BE2C (cell line): Measurements from ENCODE around the gene GPS2.

ENCODE experiments used
- DNase-seq: peaks from one replicate; pipeline ENCODE4 v3.0.0-alpha.2; 2020
- H3K27me3 ChIP-seq: fragments of 250-450 bp; sonication (Bioruptor Pico); 2 replicates; pipeline ENCODE4 v1.5.1; 2020; ENCODE audit warnings: mild to moderate bottlenecking
- H3K36me3 ChIP-seq: fragments of 250-450 bp; sonication (Bioruptor Pico); 2 replicates; pipeline ENCODE4 v1.5.1; 2020; ENCODE audit warnings: mild to moderate bottlenecking
- H3K4me1 ChIP-seq: fragments of 250-450 bp; sonication (Bioruptor Pico); 2 replicates; pipeline ENCODE4 v1.5.1; 2020
- H3K4me3 ChIP-seq: 2 replicates; pipeline ENCODE4 v1.5.1; 2011; ENCODE audit warnings: low read depth, low read length
- H3K9me3 ChIP-seq: fragments of 250-450 bp; sonication (Bioruptor Pico); 2 replicates; pipeline ENCODE4 v1.5.1; 2020
- CTCF ChIP-seq: IDR thresholded peaks from 2 replicates; pipeline ENCODE4 v1.5.1; 2012; ENCODE audit warnings: mild to moderate bottlenecking, low read depth, low read length

The GPS2 gene

DNA sequence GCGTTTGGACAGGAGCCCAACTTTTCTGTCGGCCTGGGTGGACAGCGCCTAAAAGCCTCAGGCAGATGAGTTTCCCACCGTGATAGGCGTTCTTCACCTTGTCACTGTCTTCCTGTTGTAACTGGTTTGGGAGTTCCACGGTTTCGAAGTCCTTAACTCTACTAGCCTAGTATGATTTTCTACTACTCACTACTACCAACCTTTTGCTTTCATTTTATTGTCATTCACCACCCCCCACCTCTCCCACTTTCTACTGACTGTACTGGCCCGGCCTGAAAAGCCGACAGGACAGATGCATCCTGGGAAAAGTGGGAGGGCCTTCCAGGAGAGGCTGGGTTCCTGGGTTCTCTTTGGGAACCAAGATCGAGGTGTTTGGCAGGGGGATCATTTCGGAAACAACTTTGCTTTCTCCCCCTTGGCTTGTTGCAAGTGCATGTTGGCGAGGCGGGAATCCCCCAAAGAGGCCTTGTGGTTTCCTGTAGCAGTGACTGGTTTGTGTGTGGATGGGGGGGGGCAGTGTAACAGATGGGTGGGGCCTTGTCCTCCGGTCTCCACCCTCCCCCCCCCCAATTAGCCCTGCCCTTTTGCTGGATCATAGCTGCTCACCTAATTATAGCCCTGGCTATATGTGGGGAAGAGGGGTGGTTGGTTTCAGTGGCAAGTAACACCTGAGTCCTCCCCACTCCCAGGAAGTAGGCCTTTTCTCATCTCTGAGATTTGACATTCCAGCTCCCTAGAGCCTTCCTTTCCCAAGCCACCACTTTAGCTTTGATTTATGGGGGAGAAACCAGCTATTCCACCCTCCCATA, 6.3 kb downstream of the GPS2 start:
- peaks cover 53% of the 10 kb centered on the region for H3K36me3 ChIP-seq
- peak; percentile 61 for DNase-seq
- no peak for TF ChIP-seq CTCF
- peak overlapping the region; percentile 86 for H3K4me3 ChIP-seq
- H3K4me1 ChIP-seq = no peaks in the 10 kb centered on the region
- no peaks in the 10 kb centered on the region for H3K9me3 ChIP-seq
- H3K27me3 ChIP-seq = no peaks in the 10 kb centered on the region

- peaks cover 48% of the 10 kb centered on the region for H3K36me3 ChIP-seq
- no peaks in the 10 kb centered on the region for H3K4me1 ChIP-seq
- peak; percentile 46 for DNase-seq
These were observed 7.2 kb downstream of the GPS2 start for GRCh38 chr17:7307686-7308624.

DNA sequence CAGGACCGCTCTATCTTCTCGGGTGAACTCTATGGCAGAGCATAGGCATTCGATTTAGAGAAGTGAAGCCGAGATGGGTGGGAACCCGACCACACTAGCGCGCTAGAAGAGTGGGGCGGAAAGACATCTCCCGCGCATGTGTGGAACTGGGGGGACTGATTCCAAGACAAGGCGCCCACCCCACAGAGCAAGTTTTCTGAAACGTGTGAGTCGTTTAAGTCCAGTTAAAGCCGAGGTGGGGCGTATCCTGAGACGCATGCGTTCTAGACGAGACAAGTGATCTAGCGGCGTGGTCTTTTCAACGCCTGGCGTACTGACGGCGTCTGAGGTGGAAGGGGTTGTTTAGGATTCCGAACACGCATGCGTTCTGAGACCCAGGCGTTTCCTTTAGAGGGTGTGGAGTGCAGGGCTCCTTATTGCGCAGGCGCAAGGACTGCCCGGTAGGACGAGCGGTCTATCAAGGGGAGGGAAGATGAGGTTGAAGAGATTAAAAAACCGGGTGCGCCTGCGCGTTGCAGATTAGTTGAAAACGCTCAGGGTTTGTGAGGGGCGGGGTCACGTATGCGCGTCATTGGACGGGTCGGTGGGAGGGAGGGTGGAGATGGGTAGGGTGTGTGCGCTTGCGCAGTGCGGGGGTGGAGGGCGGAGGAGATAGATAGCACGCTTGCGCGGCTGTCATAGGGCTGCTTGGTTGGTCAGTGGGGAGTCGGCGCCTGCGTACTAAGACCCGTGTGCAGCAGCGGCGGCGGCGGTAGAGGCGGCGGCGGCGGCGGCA, 8.1 kb downstream of the GPS2 start, which contains the start of gene EIF5A:
EIF5A (plus strand) TSS at position 718 of the 775 bp plus-strand sequence. CDS start 2,008 bp downstream, outside the sequence.
- no peak for TF ChIP-seq CTCF
- Histone ChIP-seq H3K4me3 (peak within 1 kb of the TSS; percentile 86), H3K27me3 (no peaks in the 10 kb centered on the region), H3K9me3 (no peaks in the 10 kb centered on the region), H3K4me1 (no peaks in the 10 kb centered on the region), H3K36me3 (peaks cover 40% of the 10 kb centered on the region)
- peak; percentile 97 for DNase-seq

More at GRCh38 chr17:7307686-7308624, 7.2 kb downstream of the GPS2 start:
- no peaks in the 10 kb centered on the region for H3K27me3 ChIP-seq
- TF ChIP-seq CTCF = no peak
- H3K4me3 ChIP-seq = peak overlapping the region; percentile 86
- H3K9me3 ChIP-seq = no peaks in the 10 kb centered on the region

GRCh38 chr17:7304179-7304578, 11.0 kb downstream of the GPS2 start:
- Histone ChIP-seq H3K9me3 (no peaks in the 10 kb centered on the region), H3K4me1 (no peaks in the 10 kb centered on the region), H3K4me3 (no peak overlapping the region), H3K36me3 (peaks cover 14% of the 10 kb centered on the region), H3K27me3 (peaks cover 6% of the 10 kb centered on the region; the same call in 1 of the 2 replicates)
- TF ChIP-seq CTCF = no peak
- DNase-seq = no peak

- DNase-seq = peak; percentile 80
- TF ChIP-seq CTCF = peak; percentile 64
- H3K4me1 ChIP-seq = no peaks in the 10 kb centered on the region
- no peaks in the 10 kb centered on the region for H3K9me3 ChIP-seq
- peaks cover 28% of the 10 kb centered on the region for H3K27me3 ChIP-seq
- H3K4me3 ChIP-seq = no peak overlapping the region
- no peaks in the 10 kb centered on the region for H3K36me3 ChIP-seq
These were observed 18.8 kb downstream of the GPS2 start for GRCh38 chr17:7296189-7296861.
